SK-N-SH treated with all-trans-retinoic acid at 6 μM for 48 hours (cell line): ENCODE results near the gene MACIR.

ENCODE experiments used
- CSDC2 ChIP-seq: fragments of 250-450 bp; sonication (Bioruptor Pico); IDR thresholded peaks from 2 replicates; pipeline ENCODE4 v1.5.0; 2020; ENCODE audit warnings: mild to moderate bottlenecking, moderate library complexity
- CSRNP3 ChIP-seq: fragments of 250-450 bp; sonication (Bioruptor Pico); IDR thresholded peaks from 2 replicates; pipeline ENCODE4 v1.5.1; 2021; ENCODE audit warnings: mild to moderate bottlenecking, moderate library complexity
- ESRRG ChIP-seq: fragments of 250-450 bp; sonication (Bioruptor Pico); IDR thresholded peaks from 2 replicates; pipeline ENCODE4 v1.6.1; 2021; ENCODE audit warnings: mild to moderate bottlenecking
- ISL1 ChIP-seq: fragments of 250-450 bp; sonication (Bioruptor Pico); IDR thresholded peaks from 2 replicates; pipeline ENCODE4 v2.1.2; 2022; ENCODE audit warnings: mild to moderate bottlenecking, moderate library complexity
- OSR1 ChIP-seq: fragments of 250-450 bp; sonication (Bioruptor Pico); IDR thresholded peaks from 2 replicates; pipeline ENCODE4 v1.8.0; 2022; ENCODE audit warnings: moderate library complexity, mild to moderate bottlenecking, inconsistent platforms
- RARB ChIP-seq: fragments of 250-450 bp; sonication (Bioruptor Pico); IDR thresholded peaks from 2 replicates; pipeline ENCODE4 v1.8.0; 2021; ENCODE audit warnings: mild to moderate bottlenecking, moderate library complexity
- SNAI2 ChIP-seq: fragments of 250-450 bp; sonication (Bioruptor Pico); IDR thresholded peaks from 2 replicates; pipeline ENCODE4 v1.5.0; 2020; ENCODE audit warnings: mild to moderate bottlenecking, moderate library complexity
- TOX ChIP-seq: fragments of 250-450 bp; sonication (Bioruptor Pico); IDR thresholded peaks from 2 replicates; pipeline ENCODE4 v1.8.0; 2021; ENCODE audit warnings: mild to moderate bottlenecking, moderate library complexity, borderline replicate concordance
- ZFP3 ChIP-seq: fragments of 250-450 bp; sonication (Bioruptor Pico); IDR thresholded peaks from 2 replicates; pipeline ENCODE4 v1.5.0; 2020; ENCODE audit warnings: mild to moderate bottlenecking, moderate library complexity
- ZFP30 ChIP-seq: fragments of 450-650 bp; formaldehyde crosslinking; IDR thresholded peaks from 2 replicates; pipeline ENCODE4 v1.5.0; 2022; ENCODE audit warnings: mild to moderate bottlenecking, moderate library complexity
- ZNF565 ChIP-seq: fragments of 450-650 bp; formaldehyde crosslinking; conservative IDR thresholded peaks from 2 replicates; pipeline ENCODE4 v1.5.0; 2020; ENCODE audit warnings: low read depth, mild to moderate bottlenecking, moderate library complexity
- ZNF70 ChIP-seq: fragments of 450-650 bp; formaldehyde crosslinking; IDR thresholded peaks from 2 replicates; pipeline ENCODE4 v1.5.0; 2020; ENCODE audit warnings: mild to moderate bottlenecking, moderate library complexity
- ZNF8 ChIP-seq: fragments of 450-650 bp; formaldehyde crosslinking; IDR thresholded peaks from 2 replicates; pipeline ENCODE4 v1.5.0; 2020; ENCODE audit warnings: mild to moderate bottlenecking, moderate library complexity
- TF ChIP-seq, protein P1 (sequence below): fragments of 250-450 bp; sonication (Bioruptor Pico); IDR thresholded peaks from 2 replicates; pipeline ENCODE4 v1.8.0; 2020; ENCODE audit warnings: mild to moderate bottlenecking, moderate library complexity, borderline replicate concordance

- TF ChIP-seq RARB (CRISPR knock-in tag), result no peak
- TF ChIP-seq CSRNP3 (CRISPR knock-in tag), result no peak
- no peak for TF ChIP-seq ZFP3 (CRISPR knock-in tag)
- TF ChIP-seq ZFP30 (CRISPR knock-in tag), result no peak
- TF ChIP-seq, protein P1, sequence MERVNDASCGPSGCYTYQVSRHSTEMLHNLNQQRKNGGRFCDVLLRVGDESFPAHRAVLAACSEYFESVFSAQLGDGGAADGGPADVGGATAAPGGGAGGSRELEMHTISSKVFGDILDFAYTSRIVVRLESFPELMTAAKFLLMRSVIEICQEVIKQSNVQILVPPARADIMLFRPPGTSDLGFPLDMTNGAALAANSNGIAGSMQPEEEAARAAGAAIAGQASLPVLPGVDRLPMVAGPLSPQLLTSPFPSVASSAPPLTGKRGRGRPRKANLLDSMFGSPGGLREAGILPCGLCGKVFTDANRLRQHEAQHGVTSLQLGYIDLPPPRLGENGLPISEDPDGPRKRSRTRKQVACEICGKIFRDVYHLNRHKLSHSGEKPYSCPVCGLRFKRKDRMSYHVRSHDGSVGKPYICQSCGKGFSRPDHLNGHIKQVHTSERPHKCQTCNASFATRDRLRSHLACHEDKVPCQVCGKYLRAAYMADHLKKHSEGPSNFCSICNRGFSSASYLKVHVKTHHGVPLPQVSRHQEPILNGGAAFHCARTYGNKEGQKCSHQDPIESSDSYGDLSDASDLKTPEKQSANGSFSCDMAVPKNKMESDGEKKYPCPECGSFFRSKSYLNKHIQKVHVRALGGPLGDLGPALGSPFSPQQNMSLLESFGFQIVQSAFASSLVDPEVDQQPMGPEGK (CRISPR knock-in tag), result no peak
- TF ChIP-seq TOX (CRISPR knock-in tag), result no peak
- no peak for TF ChIP-seq ZNF70 (CRISPR knock-in tag)
- TF ChIP-seq ZNF8 (CRISPR knock-in tag), result no peak
- TF ChIP-seq ISL1, result no peak
- no peak for TF ChIP-seq ESRRG (CRISPR knock-in tag)
- no peak for TF ChIP-seq OSR1 (CRISPR knock-in tag)
- TF ChIP-seq SNAI2 (CRISPR knock-in tag), result no peak
- TF ChIP-seq CSDC2 (CRISPR knock-in tag), result no peak
- no peak for TF ChIP-seq ZNF565
Observed at GRCh38 chr5:103280967-103281366, 22.4 kb downstream of the MACIR start.
